ENCODE data around the gene ZMYND8.

GRCh38 chr20:47160240-47160639 is 196.3 kb downstream of the ZMYND8 start:
- TF ChIP-seq EZH2 (IDR thresholded peaks at IDR 0.05; ENCODE audit: insufficient read depth, poor library complexity, severe bottlenecking) = no peak
- TF ChIP-seq EZH2phosphoT487 (IDR thresholded peaks at IDR 0.05; ENCODE audit: insufficient read depth, low read depth) = no peak

Measured in GM23248 (cell line).